Measurements from ENCODE around the gene PARP12. TPM values are rescaled to one million over a fixed set of nuclear protein-coding genes. Genes with fewer than 3 reads are reported as not detected.

PARP12 gene
- total and polyA plus RNA-seq, 9 of the 15 experiments (the other 6 are each of a cell fraction or from before 2014, with no cell fraction given), result 4.6 to 40.4 (median 23.5) TPM

DNA sequence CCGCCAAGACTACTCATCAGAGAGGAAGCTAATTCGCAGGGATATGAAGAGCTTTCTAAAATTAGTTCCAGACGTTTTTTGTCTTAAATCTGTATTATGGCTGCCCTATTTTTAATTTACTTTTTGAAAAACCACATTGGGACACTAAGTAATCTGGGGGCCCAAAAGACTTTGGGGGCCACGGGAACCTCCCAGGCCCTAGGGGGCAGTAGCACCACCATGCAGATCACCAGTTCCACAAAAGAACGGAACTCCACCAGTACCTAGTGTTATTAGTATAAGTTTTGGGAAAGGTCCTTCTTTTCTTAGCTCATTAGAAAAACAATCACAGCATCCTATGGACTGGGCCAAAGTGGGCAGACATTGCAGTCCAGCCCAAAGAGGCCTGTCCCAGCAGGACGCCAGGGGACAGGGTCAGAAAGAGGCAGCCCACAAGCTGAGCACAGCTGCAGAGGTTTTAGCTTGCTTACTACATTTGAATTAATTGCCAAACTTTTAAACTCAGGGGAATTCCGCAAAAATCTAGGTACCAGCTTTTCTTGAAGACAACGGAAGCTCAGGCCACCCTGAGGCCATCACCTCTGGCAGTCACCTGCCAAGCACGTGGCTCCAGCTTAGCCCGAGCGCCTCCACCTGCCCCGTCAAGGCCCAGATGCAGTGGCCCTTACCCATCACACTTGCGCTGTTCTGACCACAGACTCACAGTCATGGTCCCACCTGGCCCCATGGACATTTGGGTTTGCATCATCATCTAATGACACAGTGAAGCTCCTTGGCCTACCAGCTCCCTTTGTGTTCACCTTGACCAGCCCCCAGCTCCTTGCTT lies 74.8 kb downstream of the PARP12 start (continued):
- TF ChIP-seq, protein P1, sequence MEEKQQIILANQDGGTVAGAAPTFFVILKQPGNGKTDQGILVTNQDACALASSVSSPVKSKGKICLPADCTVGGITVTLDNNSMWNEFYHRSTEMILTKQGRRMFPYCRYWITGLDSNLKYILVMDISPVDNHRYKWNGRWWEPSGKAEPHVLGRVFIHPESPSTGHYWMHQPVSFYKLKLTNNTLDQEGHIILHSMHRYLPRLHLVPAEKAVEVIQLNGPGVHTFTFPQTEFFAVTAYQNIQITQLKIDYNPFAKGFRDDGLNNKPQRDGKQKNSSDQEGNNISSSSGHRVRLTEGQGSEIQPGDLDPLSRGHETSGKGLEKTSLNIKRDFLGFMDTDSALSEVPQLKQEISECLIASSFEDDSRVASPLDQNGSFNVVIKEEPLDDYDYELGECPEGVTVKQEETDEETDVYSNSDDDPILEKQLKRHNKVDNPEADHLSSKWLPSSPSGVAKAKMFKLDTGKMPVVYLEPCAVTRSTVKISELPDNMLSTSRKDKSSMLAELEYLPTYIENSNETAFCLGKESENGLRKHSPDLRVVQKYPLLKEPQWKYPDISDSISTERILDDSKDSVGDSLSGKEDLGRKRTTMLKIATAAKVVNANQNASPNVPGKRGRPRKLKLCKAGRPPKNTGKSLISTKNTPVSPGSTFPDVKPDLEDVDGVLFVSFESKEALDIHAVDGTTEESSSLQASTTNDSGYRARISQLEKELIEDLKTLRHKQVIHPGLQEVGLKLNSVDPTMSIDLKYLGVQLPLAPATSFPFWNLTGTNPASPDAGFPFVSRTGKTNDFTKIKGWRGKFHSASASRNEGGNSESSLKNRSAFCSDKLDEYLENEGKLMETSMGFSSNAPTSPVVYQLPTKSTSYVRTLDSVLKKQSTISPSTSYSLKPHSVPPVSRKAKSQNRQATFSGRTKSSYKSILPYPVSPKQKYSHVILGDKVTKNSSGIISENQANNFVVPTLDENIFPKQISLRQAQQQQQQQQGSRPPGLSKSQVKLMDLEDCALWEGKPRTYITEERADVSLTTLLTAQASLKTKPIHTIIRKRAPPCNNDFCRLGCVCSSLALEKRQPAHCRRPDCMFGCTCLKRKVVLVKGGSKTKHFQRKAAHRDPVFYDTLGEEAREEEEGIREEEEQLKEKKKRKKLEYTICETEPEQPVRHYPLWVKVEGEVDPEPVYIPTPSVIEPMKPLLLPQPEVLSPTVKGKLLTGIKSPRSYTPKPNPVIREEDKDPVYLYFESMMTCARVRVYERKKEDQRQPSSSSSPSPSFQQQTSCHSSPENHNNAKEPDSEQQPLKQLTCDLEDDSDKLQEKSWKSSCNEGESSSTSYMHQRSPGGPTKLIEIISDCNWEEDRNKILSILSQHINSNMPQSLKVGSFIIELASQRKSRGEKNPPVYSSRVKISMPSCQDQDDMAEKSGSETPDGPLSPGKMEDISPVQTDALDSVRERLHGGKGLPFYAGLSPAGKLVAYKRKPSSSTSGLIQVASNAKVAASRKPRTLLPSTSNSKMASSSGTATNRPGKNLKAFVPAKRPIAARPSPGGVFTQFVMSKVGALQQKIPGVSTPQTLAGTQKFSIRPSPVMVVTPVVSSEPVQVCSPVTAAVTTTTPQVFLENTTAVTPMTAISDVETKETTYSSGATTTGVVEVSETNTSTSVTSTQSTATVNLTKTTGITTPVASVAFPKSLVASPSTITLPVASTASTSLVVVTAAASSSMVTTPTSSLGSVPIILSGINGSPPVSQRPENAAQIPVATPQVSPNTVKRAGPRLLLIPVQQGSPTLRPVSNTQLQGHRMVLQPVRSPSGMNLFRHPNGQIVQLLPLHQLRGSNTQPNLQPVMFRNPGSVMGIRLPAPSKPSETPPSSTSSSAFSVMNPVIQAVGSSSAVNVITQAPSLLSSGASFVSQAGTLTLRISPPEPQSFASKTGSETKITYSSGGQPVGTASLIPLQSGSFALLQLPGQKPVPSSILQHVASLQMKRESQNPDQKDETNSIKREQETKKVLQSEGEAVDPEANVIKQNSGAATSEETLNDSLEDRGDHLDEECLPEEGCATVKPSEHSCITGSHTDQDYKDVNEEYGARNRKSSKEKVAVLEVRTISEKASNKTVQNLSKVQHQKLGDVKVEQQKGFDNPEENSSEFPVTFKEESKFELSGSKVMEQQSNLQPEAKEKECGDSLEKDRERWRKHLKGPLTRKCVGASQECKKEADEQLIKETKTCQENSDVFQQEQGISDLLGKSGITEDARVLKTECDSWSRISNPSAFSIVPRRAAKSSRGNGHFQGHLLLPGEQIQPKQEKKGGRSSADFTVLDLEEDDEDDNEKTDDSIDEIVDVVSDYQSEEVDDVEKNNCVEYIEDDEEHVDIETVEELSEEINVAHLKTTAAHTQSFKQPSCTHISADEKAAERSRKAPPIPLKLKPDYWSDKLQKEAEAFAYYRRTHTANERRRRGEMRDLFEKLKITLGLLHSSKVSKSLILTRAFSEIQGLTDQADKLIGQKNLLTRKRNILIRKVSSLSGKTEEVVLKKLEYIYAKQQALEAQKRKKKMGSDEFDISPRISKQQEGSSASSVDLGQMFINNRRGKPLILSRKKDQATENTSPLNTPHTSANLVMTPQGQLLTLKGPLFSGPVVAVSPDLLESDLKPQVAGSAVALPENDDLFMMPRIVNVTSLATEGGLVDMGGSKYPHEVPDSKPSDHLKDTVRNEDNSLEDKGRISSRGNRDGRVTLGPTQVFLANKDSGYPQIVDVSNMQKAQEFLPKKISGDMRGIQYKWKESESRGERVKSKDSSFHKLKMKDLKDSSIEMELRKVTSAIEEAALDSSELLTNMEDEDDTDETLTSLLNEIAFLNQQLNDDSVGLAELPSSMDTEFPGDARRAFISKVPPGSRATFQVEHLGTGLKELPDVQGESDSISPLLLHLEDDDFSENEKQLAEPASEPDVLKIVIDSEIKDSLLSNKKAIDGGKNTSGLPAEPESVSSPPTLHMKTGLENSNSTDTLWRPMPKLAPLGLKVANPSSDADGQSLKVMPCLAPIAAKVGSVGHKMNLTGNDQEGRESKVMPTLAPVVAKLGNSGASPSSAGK (IDR thresholded peaks at IDR 0.05), result peak; percentile 44; the same call in 1 of the 2 replicates
- TF ChIP-seq, protein P2, sequence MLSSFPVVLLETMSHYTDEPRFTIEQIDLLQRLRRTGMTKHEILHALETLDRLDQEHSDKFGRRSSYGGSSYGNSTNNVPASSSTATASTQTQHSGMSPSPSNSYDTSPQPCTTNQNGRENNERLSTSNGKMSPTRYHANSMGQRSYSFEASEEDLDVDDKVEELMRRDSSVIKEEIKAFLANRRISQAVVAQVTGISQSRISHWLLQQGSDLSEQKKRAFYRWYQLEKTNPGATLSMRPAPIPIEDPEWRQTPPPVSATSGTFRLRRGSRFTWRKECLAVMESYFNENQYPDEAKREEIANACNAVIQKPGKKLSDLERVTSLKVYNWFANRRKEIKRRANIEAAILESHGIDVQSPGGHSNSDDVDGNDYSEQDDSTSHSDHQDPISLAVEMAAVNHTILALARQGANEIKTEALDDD (IDR thresholded peaks at IDR 0.05), result no peak

All from K562 (cell line).